GM12873 (cell line): ENCODE data around the gene HABP2.

ENCODE experiments used
- CTCF ChIP-seq: IDR thresholded peaks from 2 replicates; pipeline ENCODE4 v1.5.1; 2012; ENCODE audit warnings: low read depth, mild to moderate bottlenecking, moderate library complexity, low read length, control low read depth; ENCODE audit not compliant: insufficient read depth; ENCODE audit errors: missing control alignments

The HABP2 gene

GRCh38 chr10:113525713-113526112 lies 27.1 kb upstream of the HABP2 start:
- no peak for TF ChIP-seq CTCF

GRCh38 chr10:113527211-113527906 lies 25.5 kb upstream of the HABP2 start:
- no peak for TF ChIP-seq CTCF

GRCh38 chr10:113528876-113529275 lies 24.0 kb upstream of the HABP2 start:
- TF ChIP-seq CTCF, result no peak

- no peak for TF ChIP-seq CTCF
Measured at GRCh38 chr10:113529575-113529974, 23.3 kb upstream of the HABP2 start.

- no peak for TF ChIP-seq CTCF
Measured at GRCh38 chr10:113530476-113530875, 22.4 kb upstream of the HABP2 start.

GRCh38 chr10:113532724-113533123 lies 20.1 kb upstream of the HABP2 start:
- no peak for TF ChIP-seq CTCF

GRCh38 chr10:113533801-113534200 lies 19.1 kb upstream of the HABP2 start:
- no peak for TF ChIP-seq CTCF
